CD4-positive, CD25-positive, alpha-beta regulatory T cell (primary cell): Measurements from ENCODE around the gene DLX4. TPM values are rescaled to one million over a fixed set of nuclear protein-coding genes. Genes with fewer than 3 reads are reported as not detected.

Experiments
- ATAC-seq, 2 donors: fragments of 150-1000 bp; cut with Tn5 transposase; one replicate each; pipeline ENCODE4 v1.10.0; 2021; ENCODE audit warnings: low read depth in 2 of 2, moderate number of reproducible peaks in 2 of 2, moderate library complexity in 1 of 2
- DNase-seq, 3 donors: peaks; one replicate each; pipeline versions ENCODE4 v3.0.0 to v3.0.0-alpha.2; 2012 to 2022; ENCODE audit warnings: mixed read lengths in 1 of 3
- H3K27ac ChIP-seq: one replicate; pipeline ENCODE4 v1.7.0; 2013; ENCODE audit warnings: mild to moderate bottlenecking, low read length; ENCODE audit not compliant: insufficient read depth, poor library complexity, severe bottlenecking
- H3K27me3 ChIP-seq: one replicate; pipeline ENCODE4 v1.7.0; 2013; ENCODE audit warnings: low read length; ENCODE audit not compliant: control insufficient read depth, insufficient read depth
- H3K36me3 ChIP-seq: one replicate; pipeline ENCODE4 v1.7.0; 2013; ENCODE audit warnings: mild to moderate bottlenecking, low read length, moderate library complexity; ENCODE audit not compliant: control insufficient read depth, insufficient read depth
- H3K4me1 ChIP-seq: 2 replicates; pipeline ENCODE4 v1.7.0; 2013; ENCODE audit warnings: mild to moderate bottlenecking, low read length; ENCODE audit not compliant: insufficient read depth, control insufficient read depth, poor library complexity, severe bottlenecking
- H3K4me3 ChIP-seq: one replicate; pipeline ENCODE4 v1.7.0; 2013; ENCODE audit warnings: low read depth, mild to moderate bottlenecking, low read length, moderate library complexity
- H3K9me3 ChIP-seq, 2 experiments: 1 replicate in 1 of 2; 2 replicates in 1 of 2; pipeline ENCODE4 v1.7.0; 2013; ENCODE audit warnings: low read length in 2 of 2, mild to moderate bottlenecking in 1 of 2, moderate library complexity in 1 of 2; ENCODE audit not compliant: control insufficient read depth in 2 of 2
- H3K27ac Mint-ChIP-seq, 3 donors: one replicate each; pipeline ENCODE4 v1.8.0; 2020 to 2022; ENCODE audit warnings: mild to moderate bottlenecking in 3 of 3, mixed read lengths in 3 of 3, moderate library complexity in 2 of 3
- H3K27me3 Mint-ChIP-seq: one replicate; pipeline ENCODE4 v1.8.0; 2022; ENCODE audit warnings: mild to moderate bottlenecking, mixed read lengths
- H3K36me3 Mint-ChIP-seq: one replicate; pipeline ENCODE4 v1.8.0; 2020; ENCODE audit warnings: mixed read lengths
- H3K4me1 Mint-ChIP-seq, 4 donors: one replicate each; pipeline ENCODE4 v1.8.0; 2020 to 2022; ENCODE audit warnings: mixed read lengths in 4 of 4, mild to moderate bottlenecking in 1 of 4
- H3K4me3 Mint-ChIP-seq, 4 donors: one replicate each; pipeline ENCODE4 v1.8.0; 2020 to 2022; ENCODE audit warnings: mild to moderate bottlenecking in 4 of 4, mixed read lengths in 4 of 4, moderate library complexity in 3 of 4
- H3K9me3 Mint-ChIP-seq, 7 donors: one replicate each; pipeline ENCODE4 v1.8.0; 2020 to 2022; ENCODE audit warnings: mixed read lengths in 7 of 7, mild to moderate bottlenecking in 3 of 7, moderate library complexity in 2 of 7
- polyA plus RNA-seq, 4 donors: library from polyadenylated mRNA; unstranded; fragments of 300-500 nt; fragmentation: Illumina TruSeq; gene quantifications; one replicate each; pipeline ENCODE4 v1.2.3, GENCODE V29; 2021
- total RNA-seq: library from RNA; stranded (reverse); gene quantifications from one replicate; pipeline ENCODE4 v1.2.3, GENCODE V29; 2022

The DLX4 gene
- total and polyA plus RNA-seq, 5 donors from 2014 or later: not detected

DNA sequence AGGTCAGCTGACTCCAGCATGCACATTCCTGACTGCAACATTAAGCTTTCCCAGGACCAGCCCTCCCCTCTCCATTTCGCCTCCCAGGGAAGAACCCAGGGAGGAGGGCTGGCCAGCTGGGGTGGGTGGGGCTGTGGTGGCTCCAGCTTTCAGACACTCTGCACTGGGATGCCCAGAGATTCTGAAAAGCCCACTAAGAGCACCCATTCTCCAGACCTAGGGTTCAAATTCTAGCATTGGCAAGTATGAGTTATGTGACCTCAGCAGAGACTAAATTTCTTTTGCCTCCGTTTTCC is 18.2 kb downstream of the DLX4 start:
- no peaks in the 10 kb centered on the region for H3K4me1 ChIP-seq
- ATAC-seq: no peak
- H3K4me1 Mint-ChIP-seq: peaks cover 0 to 4% (median 0%) of the 10 kb centered on the region in 4 donors

DNA sequence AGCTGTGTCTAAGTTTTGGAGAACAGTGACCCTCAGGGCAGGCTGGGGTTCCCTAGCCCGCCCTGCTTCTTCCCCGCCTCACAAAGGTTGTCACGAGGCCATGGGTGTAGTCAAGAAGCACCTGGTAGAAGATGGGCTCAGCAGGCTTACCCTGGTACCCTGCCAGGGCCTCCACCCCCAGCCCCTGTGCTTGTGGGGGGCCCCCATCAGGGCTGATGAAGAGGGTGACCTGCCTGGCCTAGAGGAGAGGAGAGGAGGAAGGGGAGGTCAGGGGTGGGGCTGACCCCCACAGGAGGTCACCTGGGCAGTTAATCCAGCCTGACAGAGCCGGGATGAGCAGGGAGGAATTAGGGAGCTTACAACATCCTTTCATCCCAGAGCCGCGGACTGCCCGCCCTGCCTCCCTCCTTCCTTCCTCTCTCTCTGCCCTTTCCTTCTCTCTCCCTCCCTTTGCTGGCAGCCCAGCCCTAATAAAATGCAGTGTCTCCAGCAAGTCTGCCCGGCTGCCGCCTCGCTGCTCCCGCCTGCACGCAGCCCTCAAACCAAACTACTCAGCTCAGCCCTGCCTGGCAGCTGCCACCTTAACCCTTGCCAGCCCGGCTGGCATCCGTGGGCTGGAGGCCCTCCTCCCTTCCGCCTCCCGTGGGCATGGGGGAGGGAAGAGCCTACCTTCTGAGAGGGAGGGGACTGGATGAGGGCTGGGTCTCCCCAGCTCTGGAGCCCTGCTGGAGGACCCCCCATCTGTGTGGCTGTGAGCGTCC is 18.9 kb downstream of the DLX4 start:
- Histone ChIP-seq H3K27me3 (peaks cover 17% of the 10 kb centered on the region), H3K27ac (no peak overlapping the region), H3K36me3 (no peaks in the 10 kb centered on the region), H3K9me3 (no peaks in the 10 kb centered on the region), H3K4me3 (no peak overlapping the region), H3K4me1 (peaks cover 1% of the 10 kb centered on the region)
- H3K36me3 Mint-ChIP-seq: no peaks in the 10 kb centered on the region
- peaks cover 0 to 7% (median 0%) of the 10 kb centered on the region in 4 donors for H3K4me1 Mint-ChIP-seq
- H3K9me3 Mint-ChIP-seq: peaks cover 0 to 1% (median 0%) of the 10 kb centered on the region in 7 donors
- no peak overlapping the region for H3K27ac Mint-ChIP-seq
- H3K27me3 Mint-ChIP-seq: peaks cover 84% of the 10 kb centered on the region
- DNase-seq (no peak), ATAC-seq (no peak)
- no peak overlapping the region for H3K4me3 Mint-ChIP-seq

More for the DNA sequence above, 18.2 kb downstream of the DLX4 start:
- Mint-ChIP-seq H3K9me3 (peaks cover 0 to 1% (median 0%) of the 10 kb centered on the region in 7 donors), H3K27ac (no peak overlapping the region), H3K36me3 (no peaks in the 10 kb centered on the region), H3K4me3 (no peak overlapping the region), H3K27me3 (peaks cover 78% of the 10 kb centered on the region)
- H3K27ac ChIP-seq: no peak overlapping the region
- no peaks in the 10 kb centered on the region for H3K36me3 ChIP-seq
- DNase-seq: no peak
- peaks cover 13% of the 10 kb centered on the region for H3K27me3 ChIP-seq
- no peaks in the 10 kb centered on the region for H3K9me3 ChIP-seq
- H3K4me3 ChIP-seq: no peak overlapping the region

DNA sequence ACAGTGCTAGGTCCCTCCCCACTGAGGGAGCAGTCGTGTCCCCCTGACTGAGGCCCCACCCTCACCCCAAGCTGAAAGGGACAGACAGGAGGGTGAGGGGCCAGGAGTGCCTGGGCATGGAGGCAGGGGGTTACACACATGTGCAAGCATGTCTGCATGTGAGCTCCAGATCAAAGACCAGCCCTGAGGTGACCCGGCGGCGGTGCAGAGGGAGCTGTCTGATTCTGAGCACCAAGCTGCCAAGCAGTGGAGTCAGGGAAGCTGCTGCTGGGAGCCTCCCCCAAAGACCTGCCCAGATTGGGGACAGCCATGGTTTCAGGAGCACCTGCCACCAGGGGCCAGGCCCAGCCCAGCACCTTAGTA is 20.5 kb downstream of the DLX4 start:
- no peaks in the 10 kb centered on the region for H3K36me3 Mint-ChIP-seq
- H3K4me1 ChIP-seq: peaks cover 18% of the 10 kb centered on the region
- peaks cover 0 to 1% of the 10 kb centered on the region in 2 experiments for H3K9me3 ChIP-seq
- no peak overlapping the region for H3K4me3 Mint-ChIP-seq
- no peak for ATAC-seq
- H3K27ac Mint-ChIP-seq: no peak overlapping the region
- H3K27ac ChIP-seq: no peak overlapping the region
- H3K9me3 Mint-ChIP-seq: peaks cover 0 to 5% (median 0%) of the 10 kb centered on the region in 7 donors
- peaks cover 0 to 17% (median 7%) of the 10 kb centered on the region in 4 donors for H3K4me1 Mint-ChIP-seq
- H3K27me3 Mint-ChIP-seq: peaks cover 87% of the 10 kb centered on the region
- H3K36me3 ChIP-seq: no peaks in the 10 kb centered on the region
- H3K27me3 ChIP-seq: peaks cover 21% of the 10 kb centered on the region
- DNase-seq: no peak
- H3K4me3 ChIP-seq: no peak overlapping the region

DNA sequence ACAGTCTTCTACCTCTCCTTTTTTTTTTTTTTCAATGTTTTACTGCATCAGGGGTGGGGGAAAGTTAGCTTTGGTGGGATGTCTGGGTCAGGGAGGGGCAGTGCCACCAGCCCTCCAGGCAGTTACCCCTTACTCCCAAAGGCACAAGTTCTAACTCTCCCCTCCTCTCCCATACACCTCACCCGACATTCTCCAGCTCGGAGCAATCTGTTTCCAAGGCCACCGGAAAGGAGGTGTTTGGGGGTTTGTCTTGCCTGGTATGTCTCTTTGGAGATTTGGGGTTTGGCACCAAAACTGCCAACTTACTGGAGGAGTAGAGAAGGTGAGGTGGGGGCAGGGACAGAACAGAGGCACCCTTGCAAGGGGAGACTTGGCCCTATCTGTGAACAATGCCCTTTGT is 21.3 kb downstream of the DLX4 start:
- DNase-seq: no peak
- ATAC-seq: no peak
- H3K27me3 ChIP-seq: peaks cover 24% of the 10 kb centered on the region

DNA sequence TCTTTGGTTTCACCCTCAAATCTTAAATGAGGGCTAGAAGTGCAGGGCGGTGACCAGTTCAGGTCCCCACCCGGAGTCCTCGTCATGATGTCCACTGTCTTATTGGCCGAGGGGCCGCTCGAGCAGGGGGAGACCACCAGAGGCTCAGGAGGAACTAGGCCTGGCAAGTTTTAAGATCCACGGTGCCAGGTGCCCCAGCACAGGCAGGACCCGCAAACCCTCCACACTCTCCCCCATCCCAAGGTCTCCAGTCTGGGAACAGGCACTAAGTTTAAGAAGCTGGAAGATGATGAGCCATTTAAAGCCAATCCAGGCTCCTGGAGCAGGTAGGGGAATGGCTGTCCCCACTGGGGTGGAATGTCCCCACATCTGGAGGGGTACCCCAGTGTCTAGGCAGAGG is 21.9 kb downstream of the DLX4 start:
- Histone ChIP-seq H3K27ac (no peak overlapping the region), H3K9me3 (peaks cover 0 to 5% of the 10 kb centered on the region in 2 experiments), H3K27me3 (peaks cover 30% of the 10 kb centered on the region), H3K36me3 (no peaks in the 10 kb centered on the region), H3K4me3 (no peak overlapping the region), H3K4me1 (peaks cover 24% of the 10 kb centered on the region)
- Mint-ChIP-seq H3K4me1 (peaks cover 0 to 29% (median 14%) of the 10 kb centered on the region in 4 donors), H3K36me3 (no peaks in the 10 kb centered on the region), H3K27me3 (peaks cover 92% of the 10 kb centered on the region), H3K9me3 (peaks cover 0 to 8% (median 0%) of the 10 kb centered on the region in 7 donors), H3K4me3 (no peak overlapping the region), H3K27ac (no peak overlapping the region)
- DNase-seq (no peak), ATAC-seq (no peak)

More for the DNA sequence above, 21.3 kb downstream of the DLX4 start:
- Histone ChIP-seq H3K27ac (no peak overlapping the region), H3K36me3 (no peaks in the 10 kb centered on the region), H3K4me1 (peaks cover 24% of the 10 kb centered on the region), H3K9me3 (peaks cover 0 to 5% of the 10 kb centered on the region in 2 experiments), H3K4me3 (no peak overlapping the region)
- Mint-ChIP-seq H3K36me3 (no peaks in the 10 kb centered on the region), H3K27ac (no peak overlapping the region), H3K9me3 (peaks cover 0 to 6% (median 0%) of the 10 kb centered on the region in 7 donors), H3K27me3 (peaks cover 89% of the 10 kb centered on the region), H3K4me1 (peaks cover 0 to 24% (median 12%) of the 10 kb centered on the region in 4 donors), H3K4me3 (no peak overlapping the region)

DNA sequence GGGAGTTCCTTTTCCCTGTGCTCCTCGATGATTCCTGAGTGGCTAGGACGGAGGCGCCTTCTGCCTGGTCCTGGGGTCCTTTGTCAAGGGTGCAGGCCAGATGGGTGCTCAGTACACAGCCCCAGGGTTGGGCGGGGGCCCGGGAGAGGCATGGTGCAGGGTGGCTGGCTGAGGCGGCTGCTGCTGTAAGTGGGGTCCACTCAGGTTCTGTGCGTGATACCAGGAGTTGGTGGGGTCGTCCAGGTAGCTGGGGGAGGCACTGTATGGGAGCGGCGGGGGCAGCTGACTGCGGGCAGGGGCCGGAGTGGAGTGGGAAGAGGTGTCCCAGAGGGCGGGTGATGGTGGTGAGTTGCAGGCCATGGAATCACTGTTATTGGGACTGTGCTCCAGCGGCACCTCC is 22.4 kb downstream of the DLX4 start:
- Mint-ChIP-seq H3K27me3 (peaks cover 92% of the 10 kb centered on the region), H3K4me1 (peaks cover 0 to 34% (median 16%) of the 10 kb centered on the region in 4 donors), H3K36me3 (no peaks in the 10 kb centered on the region), H3K27ac (no peak overlapping the region), H3K4me3 (no peak overlapping the region), H3K9me3 (peaks cover 0 to 8% (median 0%) of the 10 kb centered on the region in 7 donors)
- ATAC-seq (no peak), DNase-seq (no peak)
- Histone ChIP-seq H3K27me3 (peaks cover 34% of the 10 kb centered on the region), H3K4me3 (no peak overlapping the region), H3K27ac (no peak overlapping the region), H3K9me3 (peaks cover 0 to 5% of the 10 kb centered on the region in 2 experiments), H3K36me3 (no peaks in the 10 kb centered on the region), H3K4me1 (peaks cover 26% of the 10 kb centered on the region)

DNA sequence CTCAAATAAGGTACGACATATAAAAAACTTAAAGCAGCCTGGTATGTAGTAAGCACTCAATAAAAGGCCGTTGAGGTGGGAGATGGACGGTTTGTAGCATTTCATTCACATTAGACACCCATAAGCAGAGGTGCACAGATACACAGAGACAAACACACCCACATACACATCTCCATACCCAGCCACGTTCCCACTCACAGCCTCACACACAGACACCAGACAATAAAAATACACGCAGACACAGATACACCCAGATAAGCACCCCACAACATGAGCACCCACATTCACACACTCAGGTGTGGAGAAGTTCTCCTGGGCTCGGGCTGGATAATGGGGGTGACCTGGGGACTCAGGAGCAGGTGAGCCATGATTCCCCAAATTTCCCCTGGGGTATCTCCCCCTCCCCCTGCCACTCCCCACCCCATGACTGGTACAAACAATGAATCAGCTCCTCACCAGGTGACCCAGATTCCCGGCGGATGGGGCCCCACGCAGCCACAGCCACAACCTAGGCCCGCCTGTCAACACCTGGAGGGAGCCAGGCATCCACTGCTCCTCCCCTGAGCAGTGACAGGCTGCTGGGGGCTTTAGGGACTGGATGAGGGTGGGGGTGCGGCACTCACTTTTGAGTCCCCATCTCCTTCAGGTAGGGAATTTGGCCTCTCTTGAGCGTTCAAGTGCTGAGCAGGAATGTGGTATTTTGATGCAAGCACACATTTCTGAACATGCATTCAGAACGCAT is 23.4 kb downstream of the DLX4 start:
- Histone ChIP-seq H3K36me3 (no peaks in the 10 kb centered on the region), H3K4me3 (no peak overlapping the region), H3K4me1 (peaks cover 34% of the 10 kb centered on the region), H3K27ac (no peak overlapping the region), H3K9me3 (peaks cover 0 to 5% of the 10 kb centered on the region in 2 experiments), H3K27me3 (peaks cover 35% of the 10 kb centered on the region)
- DNase-seq: no peak
- Mint-ChIP-seq H3K4me1 (peaks cover 0 to 39% (median 16%) of the 10 kb centered on the region in 4 donors), H3K36me3 (no peaks in the 10 kb centered on the region), H3K27ac (peak overlapping the region in 1 of 3 donors; percentile 46), H3K27me3 (peaks cover 87% of the 10 kb centered on the region), H3K4me3 (peak overlapping the region; percentile 37 to 87 (median 74)), H3K9me3 (peaks cover 0 to 8% (median 0%) of the 10 kb centered on the region in 7 donors)
- no peak for ATAC-seq
